Fibroblast of the aortic adventitia (primary cell): ENCODE measurements around the gene MYBPH. TPM values are rescaled to one million over a fixed set of nuclear protein-coding genes. Genes with fewer than 3 reads are reported as not detected.

Experiments
- DNase-seq: peaks from one replicate; pipeline ENCODE4 v3.0.0-alpha.2; 2010; ENCODE audit warnings: low read depth
- H3K4me3 ChIP-seq: 2 replicates; pipeline ENCODE4 v1.5.1; 2011; ENCODE audit warnings: low read depth, mild to moderate bottlenecking, control low read depth, low read length, moderate library complexity
- total RNA-seq: library from RNA; depleted of rRNA; stranded (reverse); fragments of >200 nt; gene quantifications from 2 replicates; pipeline ENCODE4 v1.2.3, GENCODE V29; 2012; ENCODE audit warnings: low replicate concordance
- TF ChIP-seq, protein P1 (sequence below): IDR thresholded peaks from 2 replicates; pipeline ENCODE4 v1.5.1; 2011; ENCODE audit warnings: mild to moderate bottlenecking, low read length, control low read depth, inconsistent platforms; ENCODE audit not compliant: insufficient read depth

The MYBPH gene
- total RNA-seq, 1 donor: not detected

DNA sequence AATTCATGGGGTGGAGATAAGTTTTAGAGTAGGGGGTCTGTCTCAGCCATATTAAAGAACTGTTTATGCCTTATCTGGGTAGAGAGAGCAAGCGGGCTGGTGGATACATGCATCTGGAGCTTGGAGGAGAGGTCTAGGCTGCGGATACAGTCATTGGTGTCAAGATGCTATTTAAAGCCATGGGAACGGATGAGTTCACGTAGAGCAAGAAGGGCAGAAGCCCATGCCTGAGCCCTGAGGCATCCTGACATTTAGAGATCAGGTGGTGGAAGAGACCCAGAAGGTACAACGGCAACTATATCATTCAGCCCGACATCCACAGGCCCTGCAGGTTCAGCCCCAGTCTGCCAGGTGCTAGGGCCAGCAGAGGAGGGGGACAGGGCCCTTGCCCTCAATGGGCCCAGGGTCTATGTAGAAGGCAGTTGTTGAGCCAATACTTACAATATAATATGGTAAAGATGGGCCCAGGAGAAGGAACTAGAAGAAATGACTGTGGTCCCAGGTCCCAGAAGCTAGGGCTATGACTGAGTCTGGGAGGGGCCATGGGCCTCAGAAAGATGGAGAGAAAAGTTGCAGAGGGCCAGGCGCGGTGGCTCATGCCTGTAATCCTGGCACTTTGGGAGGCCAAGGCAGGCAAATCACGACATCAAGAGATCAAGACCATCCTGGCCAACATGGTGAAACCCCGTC is 26.0 kb upstream of the MYBPH start:
- TF ChIP-seq, protein P1, sequence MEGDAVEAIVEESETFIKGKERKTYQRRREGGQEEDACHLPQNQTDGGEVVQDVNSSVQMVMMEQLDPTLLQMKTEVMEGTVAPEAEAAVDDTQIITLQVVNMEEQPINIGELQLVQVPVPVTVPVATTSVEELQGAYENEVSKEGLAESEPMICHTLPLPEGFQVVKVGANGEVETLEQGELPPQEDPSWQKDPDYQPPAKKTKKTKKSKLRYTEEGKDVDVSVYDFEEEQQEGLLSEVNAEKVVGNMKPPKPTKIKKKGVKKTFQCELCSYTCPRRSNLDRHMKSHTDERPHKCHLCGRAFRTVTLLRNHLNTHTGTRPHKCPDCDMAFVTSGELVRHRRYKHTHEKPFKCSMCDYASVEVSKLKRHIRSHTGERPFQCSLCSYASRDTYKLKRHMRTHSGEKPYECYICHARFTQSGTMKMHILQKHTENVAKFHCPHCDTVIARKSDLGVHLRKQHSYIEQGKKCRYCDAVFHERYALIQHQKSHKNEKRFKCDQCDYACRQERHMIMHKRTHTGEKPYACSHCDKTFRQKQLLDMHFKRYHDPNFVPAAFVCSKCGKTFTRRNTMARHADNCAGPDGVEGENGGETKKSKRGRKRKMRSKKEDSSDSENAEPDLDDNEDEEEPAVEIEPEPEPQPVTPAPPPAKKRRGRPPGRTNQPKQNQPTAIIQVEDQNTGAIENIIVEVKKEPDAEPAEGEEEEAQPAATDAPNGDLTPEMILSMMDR: no peak
- no peak overlapping the region for H3K4me3 ChIP-seq
- DNase-seq: no peak

DNA sequence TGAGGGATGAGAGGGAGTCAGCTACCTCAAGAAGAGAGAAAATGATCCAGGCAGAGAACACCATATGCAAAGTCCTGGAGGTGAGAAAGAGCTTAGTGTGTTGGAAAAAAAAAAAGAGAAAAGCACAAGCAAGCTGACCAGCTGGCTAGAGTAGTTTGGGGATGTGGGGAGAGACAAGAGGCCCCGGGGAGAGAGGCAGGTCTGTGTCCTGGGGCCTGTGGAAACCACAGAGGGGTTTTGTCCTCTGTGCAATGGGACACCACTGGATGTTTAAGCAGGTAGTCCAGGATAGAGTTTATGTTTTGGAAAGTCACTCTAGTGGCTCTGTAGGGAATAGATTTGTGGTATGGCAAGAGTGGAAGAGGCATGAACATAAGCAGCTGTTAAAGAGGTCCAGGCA is 25.3 kb upstream of the MYBPH start:
- DNase-seq: no peak
- no peak overlapping the region for H3K4me3 ChIP-seq
- TF ChIP-seq, protein P1: no peak

DNA sequence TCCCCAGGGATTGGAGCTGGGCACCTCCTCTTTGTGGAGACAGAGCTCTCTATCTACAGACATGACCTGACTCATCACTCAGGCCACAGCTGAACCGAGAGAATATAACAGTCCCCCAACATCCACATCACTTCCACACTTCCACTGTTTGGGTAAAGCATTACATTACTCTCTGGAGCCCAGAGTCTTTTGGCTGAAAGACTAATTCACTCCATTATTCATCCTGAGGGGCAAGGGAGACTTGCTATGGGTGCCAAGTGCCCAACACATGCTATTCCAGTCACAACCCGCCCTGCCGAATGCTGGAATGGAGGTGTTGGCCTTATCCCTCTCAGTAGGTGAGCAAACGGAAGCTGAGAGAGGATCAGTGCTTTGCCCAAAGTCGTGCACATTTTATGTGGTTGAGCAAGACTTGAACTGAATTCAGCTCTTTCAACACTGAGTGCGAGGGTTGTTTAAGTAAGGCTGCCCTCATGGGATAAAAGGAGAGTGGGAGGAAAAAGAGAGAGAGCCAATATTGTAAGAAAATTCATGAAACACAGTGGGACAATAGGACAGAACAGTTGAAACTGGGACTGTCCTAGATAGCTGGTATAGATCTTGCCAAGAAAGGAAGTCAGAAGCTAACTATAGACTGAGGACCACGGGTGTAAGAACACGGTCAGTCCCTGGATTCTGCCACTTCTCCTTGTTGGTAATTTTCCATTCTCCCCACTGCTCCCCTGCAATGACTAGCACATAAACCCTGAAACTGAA is 24.4 kb upstream of the MYBPH start:
- TF ChIP-seq, protein P1: no peak
- no peak overlapping the region for H3K4me3 ChIP-seq
- DNase-seq: peak; percentile 97

DNA sequence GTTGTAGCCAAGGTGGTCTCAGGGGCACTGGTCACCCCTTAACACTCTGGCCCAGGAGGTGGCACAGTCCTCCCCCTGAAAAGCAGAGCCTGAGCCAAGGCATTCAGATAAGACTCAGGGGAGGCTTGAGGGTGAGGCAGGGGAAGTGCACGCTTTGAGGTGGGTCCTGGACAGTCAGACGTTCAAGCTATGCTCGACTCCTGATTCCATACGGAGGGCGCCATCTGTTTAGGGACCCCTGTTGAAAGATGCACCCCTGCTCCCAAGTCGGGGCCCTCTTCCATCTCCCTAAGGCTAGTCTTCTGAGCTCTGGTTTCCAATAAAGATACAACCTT is 23.8 kb upstream of the MYBPH start:
- TF ChIP-seq, protein P1: no peak
- no peak for DNase-seq
- H3K4me3 ChIP-seq: no peak overlapping the region

DNA sequence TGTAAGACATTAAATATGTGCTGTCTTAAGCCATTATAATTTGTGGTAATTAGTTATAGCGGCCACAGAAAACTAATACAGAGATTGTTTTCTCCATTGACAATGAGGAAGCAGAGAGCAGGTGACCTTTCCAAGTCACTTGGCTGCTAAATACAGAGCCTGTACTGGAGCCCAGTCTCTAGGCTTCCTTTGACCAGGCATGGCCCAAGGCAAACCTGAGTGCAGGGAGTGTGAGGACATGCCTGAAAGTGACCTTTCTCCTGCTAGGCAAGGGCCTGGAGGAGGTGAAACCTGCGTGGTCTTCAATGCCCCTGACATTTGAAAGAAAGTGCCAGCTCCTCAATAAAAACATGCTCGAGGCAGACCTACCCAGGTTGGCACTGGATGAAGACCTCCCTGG is 23.4 kb upstream of the MYBPH start:
- TF ChIP-seq, protein P1: no peak
- DNase-seq: no peak
- H3K4me3 ChIP-seq: no peak overlapping the region

DNA sequence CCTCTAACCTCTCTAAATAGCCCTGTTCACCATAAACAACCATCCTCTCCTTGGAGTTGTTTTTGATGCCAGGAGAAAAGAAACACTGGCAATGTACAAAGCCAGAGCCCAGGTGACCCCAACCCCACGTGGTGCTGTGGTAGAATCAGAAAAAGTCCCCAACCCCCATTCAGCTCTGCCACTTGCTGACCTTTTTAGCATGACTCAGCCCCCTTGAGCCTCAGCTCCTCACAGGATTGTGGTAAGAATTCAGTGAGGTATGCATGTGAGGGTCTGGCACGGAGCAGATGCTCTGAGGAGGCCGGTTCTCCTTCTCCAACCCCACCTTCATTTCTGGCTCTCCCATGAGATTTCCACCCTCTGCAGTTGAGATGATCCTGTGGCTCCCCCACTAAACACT is 22.0 kb upstream of the MYBPH start:
- TF ChIP-seq, protein P1: no peak
- H3K4me3 ChIP-seq: no peak overlapping the region
- DNase-seq: peak; percentile 88

DNA sequence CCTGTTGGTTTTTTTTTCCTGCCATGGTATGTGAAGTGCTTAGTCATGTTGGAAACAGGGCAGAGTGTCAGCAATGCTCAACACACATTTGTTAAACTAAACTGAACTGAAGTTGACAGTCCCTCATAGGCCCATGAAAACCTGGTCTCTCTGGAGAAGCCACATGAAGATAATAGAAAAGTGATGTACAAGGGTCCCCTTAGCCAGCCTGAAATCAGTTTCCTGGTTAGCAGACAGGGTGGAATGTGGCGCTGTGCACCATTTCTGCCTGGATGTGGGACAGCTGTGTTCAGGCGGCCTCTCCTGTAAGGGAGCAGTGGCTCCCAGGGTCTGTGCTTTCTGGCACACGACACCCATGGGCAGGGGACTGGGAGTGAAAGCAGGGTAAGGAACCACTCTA is 20.7 kb upstream of the MYBPH start:
- TF ChIP-seq, protein P1: peak; percentile 21
- DNase-seq: peak; percentile 20
- no peak overlapping the region for H3K4me3 ChIP-seq
